ENCODE results near the gene EXO1. TPM values are rescaled to one million over a fixed set of nuclear protein-coding genes. Genes with fewer than 3 reads are reported as not detected.

The EXO1 gene
- total and polyA plus RNA-seq, 2 experiments from 2014 or later, result 3.4 to 3.5 TPM

DNA sequence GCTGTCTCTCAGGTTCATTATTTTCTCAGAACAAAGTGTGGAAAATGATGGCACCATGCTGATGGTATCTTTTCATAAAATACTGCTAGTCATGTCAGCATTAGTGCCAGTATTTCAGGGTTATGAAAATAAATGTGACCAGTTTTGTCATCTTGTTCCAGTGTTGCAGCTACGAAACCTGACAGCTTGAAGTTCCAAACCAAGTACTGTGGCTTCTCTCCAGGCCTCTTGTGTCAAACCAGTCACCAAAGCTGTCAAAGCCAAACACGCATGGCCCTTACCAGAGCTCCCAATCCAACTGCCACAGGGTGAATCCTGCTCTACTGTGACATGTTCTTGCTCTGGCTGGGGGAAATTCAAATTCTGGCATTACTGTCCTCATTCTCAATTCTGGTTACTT lies 20.7 kb upstream of the EXO1 start:
- no peaks in the 10 kb centered on the region for H3K27me3 ChIP-seq
- no peaks in the 10 kb centered on the region for H3K9me3 ChIP-seq (ENCODE audit: low read depth)
- no peaks in the 10 kb centered on the region for H3K4me1 ChIP-seq (ENCODE audit: low read depth)
- H3K27ac ChIP-seq, result no peak overlapping the region
- H3K4me3 ChIP-seq, result no peak overlapping the region
- TF ChIP-seq, protein P1, sequence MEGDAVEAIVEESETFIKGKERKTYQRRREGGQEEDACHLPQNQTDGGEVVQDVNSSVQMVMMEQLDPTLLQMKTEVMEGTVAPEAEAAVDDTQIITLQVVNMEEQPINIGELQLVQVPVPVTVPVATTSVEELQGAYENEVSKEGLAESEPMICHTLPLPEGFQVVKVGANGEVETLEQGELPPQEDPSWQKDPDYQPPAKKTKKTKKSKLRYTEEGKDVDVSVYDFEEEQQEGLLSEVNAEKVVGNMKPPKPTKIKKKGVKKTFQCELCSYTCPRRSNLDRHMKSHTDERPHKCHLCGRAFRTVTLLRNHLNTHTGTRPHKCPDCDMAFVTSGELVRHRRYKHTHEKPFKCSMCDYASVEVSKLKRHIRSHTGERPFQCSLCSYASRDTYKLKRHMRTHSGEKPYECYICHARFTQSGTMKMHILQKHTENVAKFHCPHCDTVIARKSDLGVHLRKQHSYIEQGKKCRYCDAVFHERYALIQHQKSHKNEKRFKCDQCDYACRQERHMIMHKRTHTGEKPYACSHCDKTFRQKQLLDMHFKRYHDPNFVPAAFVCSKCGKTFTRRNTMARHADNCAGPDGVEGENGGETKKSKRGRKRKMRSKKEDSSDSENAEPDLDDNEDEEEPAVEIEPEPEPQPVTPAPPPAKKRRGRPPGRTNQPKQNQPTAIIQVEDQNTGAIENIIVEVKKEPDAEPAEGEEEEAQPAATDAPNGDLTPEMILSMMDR (IDR thresholded peaks at IDR 0.05; ENCODE audit: low read depth, low read length), result no peak
- no peaks in the 10 kb centered on the region for H3K36me3 ChIP-seq
- no peak for DNase-seq (ENCODE audit: low read depth in 1 of 2, low spot score in 1 of 2)

DNA sequence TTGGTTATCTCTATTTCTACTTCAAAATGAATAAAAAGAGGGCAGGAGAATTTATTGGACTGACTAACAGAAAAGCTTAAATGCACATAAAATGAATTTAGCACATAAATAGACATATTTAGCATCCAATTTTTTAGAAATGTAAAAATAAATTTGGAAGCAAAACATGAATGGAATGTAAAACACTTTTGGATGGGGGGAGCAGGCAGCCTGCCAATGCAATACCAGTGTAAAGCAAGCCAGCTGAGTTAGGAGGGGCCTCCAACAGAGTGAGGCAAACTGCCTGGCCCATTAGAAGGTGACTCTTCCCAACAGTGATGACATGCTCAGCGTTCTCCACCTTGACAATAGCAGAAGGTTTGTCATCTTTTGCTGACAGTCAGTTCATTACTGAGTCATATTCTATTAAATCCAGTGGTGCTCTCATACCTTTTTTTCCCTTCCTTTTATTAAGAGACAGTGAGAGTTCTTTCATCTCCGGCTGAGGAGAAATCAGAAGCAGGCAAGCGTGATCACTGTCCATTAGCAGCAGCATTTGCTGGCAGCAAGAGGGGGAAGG lies 19.5 kb upstream of the EXO1 start:
- H3K4me1 ChIP-seq (ENCODE audit: low read depth), result no peaks in the 10 kb centered on the region
- H3K4me3 ChIP-seq, result no peak overlapping the region
- H3K9me3 ChIP-seq (ENCODE audit: low read depth), result no peaks in the 10 kb centered on the region
- no peak overlapping the region for H3K27ac ChIP-seq
- no peaks in the 10 kb centered on the region for H3K36me3 ChIP-seq
- peak in 1 of 2 donors; percentile 5 for DNase-seq (ENCODE audit: low read depth in 1 of 2, low spot score in 1 of 2)
- TF ChIP-seq, protein P1 (IDR thresholded peaks at IDR 0.05; ENCODE audit: low read depth, low read length), result no peak
- H3K27me3 ChIP-seq, result no peaks in the 10 kb centered on the region

DNA sequence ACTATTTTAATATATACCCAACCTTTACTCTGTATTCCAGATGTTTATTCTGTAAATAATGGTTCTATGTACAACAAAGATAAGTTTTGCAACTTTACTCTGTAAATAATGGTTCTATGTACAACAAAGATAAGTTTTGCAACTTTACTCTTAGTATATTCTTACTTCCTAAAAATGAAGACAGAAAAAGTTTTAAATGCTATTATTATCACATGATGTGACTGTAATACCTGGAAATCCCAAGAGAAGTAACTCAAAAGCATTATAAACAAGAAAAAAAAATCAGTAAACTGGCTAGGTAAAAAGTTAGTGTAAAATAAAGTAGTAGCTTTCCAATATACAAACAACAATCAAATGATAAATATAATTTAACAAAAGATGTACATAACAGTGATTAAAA lies 18.5 kb upstream of the EXO1 start:
- H3K4me3 ChIP-seq, result no peak overlapping the region
- no peaks in the 10 kb centered on the region for H3K4me1 ChIP-seq (ENCODE audit: low read depth)
- no peaks in the 10 kb centered on the region for H3K27me3 ChIP-seq
- TF ChIP-seq, protein P1 (IDR thresholded peaks at IDR 0.05; ENCODE audit: low read depth, low read length), result no peak
- no peak for DNase-seq (ENCODE audit: low read depth in 1 of 2, low spot score in 1 of 2)
- H3K36me3 ChIP-seq, result no peaks in the 10 kb centered on the region
- no peak overlapping the region for H3K27ac ChIP-seq
- H3K9me3 ChIP-seq (ENCODE audit: low read depth), result no peaks in the 10 kb centered on the region

DNA sequence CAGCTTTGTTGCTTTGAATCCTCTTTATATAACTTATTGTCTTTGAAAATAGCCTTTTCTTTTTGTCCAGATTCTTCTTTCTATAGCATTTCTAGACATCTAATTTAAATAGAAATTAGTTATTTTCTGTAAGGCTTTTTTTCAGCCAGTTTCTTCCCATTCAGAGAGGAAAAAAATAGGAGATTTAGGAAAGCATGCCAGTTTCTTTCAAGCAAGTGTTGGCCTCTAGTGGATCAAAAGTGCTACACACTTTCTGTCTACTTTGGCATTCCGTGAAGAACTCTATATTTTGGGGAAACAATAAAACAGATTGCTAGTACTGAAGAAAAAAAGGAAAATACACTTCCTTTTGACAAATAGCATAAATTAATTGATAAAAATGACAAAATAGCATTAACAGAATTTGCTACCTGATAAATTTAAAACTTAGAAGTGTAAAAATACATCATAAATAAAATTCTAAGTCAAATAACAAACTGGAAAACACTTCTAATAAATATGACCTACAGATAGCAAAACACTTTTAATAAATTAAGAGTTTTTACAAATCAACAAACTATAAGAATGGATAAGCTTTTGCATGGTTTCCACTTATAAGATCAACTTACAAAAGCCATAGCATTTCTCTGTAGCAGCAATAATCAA lies 13.1 kb upstream of the EXO1 start:
- TF ChIP-seq, protein P1 (IDR thresholded peaks at IDR 0.05; ENCODE audit: low read depth, low read length), result peak; percentile 69
- no peaks in the 10 kb centered on the region for H3K36me3 ChIP-seq
- no peaks in the 10 kb centered on the region for H3K4me1 ChIP-seq (ENCODE audit: low read depth)
- no peak overlapping the region for H3K27ac ChIP-seq
- H3K4me3 ChIP-seq, result no peak overlapping the region
- no peaks in the 10 kb centered on the region for H3K9me3 ChIP-seq (ENCODE audit: low read depth)
- H3K27me3 ChIP-seq, result peaks cover 5% of the 10 kb centered on the region
- DNase-seq (ENCODE audit: low read depth in 1 of 2, low spot score in 1 of 2), result peak; percentile 39 to 61

DNA sequence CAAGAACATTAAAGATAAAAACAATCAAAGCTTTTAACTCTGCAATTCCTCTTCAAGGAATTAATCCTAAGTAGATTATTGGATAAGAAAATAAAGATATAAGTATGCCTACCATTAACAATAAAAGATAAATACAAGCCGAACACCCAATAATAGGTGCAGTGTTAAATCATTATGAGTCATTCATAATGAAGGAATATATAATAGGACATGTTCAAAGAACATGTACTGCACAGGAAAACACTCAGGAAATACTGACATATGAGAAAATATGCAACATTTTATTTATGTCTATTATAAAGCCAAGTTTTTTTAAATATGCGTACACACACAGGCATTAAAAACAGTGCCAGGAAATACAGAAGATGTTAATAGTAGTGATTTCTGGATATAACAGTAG lies 11.1 kb upstream of the EXO1 start:
- DNase-seq (ENCODE audit: low read depth in 1 of 2, low spot score in 1 of 2), result no peak
- H3K4me1 ChIP-seq (ENCODE audit: low read depth), result no peaks in the 10 kb centered on the region
- no peaks in the 10 kb centered on the region for H3K9me3 ChIP-seq (ENCODE audit: low read depth)
- TF ChIP-seq, protein P1 (IDR thresholded peaks at IDR 0.05; ENCODE audit: low read depth, low read length), result no peak
- peaks cover 5% of the 10 kb centered on the region for H3K27me3 ChIP-seq
- H3K36me3 ChIP-seq, result no peaks in the 10 kb centered on the region
- H3K4me3 ChIP-seq, result no peak overlapping the region
- no peak overlapping the region for H3K27ac ChIP-seq
